HG02642 (cell line): Measurements from ENCODE around the gene JMJD1C.
"Not testable (repeated sequence)": the region's sequence is repeated elsewhere in the genome, so short reads cannot be mapped to it uniquely, and the experiment has no call there.

Experiments
- ATAC-seq: cut with Tn5 transposase; IDR thresholded peaks from one replicate; pipeline ENCODE4 v1.9.1; 2021; ENCODE audit warnings: mild to moderate bottlenecking; ENCODE audit not compliant: unreplicated experiment, poor library complexity

JMJD1C gene

DNA sequence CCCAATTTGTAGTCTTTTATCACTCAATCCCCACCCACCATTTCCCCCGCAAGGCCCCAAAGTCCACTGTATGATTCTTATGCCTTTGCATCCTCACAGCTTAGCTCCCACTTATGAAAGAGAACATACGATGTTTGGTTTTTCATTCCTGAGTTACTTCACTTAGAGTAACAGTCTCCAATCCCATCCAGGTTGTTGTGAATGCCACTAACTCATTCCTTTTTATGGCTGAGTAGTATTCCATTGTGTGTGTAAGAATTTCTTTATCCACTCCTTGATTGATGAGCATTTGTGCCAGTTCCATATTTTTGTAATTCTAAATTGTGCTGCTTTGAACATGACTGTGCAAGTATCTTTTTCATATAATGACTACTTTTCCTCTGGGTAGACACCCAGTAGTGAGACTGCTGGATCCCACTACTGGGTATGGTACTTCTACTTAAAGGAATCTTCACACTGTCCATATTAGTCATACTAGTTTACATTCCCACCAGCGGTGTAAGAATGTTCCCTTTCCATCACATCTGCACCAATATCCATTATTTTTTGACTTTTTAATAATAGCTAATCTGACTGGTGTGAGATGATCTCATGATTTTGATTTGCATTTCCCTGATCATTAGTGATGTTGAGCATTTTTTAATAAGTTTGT, 152.6 kb downstream of the JMJD1C start:
- ATAC-seq = no peak

- ATAC-seq = no peak
Observed at GRCh38 chr10:63308628-63309027, 157.1 kb downstream of the JMJD1C start.

DNA sequence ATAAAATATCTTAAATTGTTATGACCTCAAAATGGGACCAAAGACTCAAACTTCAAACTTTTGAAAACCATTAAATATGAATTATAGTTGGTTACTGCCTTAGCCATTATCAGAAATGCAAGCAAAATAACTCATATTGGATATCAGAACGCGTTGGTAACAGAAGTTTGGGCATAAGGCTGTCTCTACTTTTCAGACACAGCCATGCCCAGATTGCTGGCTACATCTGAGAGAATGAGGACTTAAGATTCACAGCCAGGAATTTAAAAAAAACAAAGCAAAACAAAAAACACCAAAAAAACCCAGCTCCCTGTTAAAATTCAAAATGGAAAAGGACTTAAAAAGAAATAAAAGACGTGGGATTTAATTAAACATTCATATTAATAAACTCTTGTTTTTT, 161.6 kb downstream of the JMJD1C start:
- no peak for ATAC-seq

GRCh38 chr10:63300801-63301200, 165.0 kb downstream of the JMJD1C start:
- no peak for ATAC-seq

DNA sequence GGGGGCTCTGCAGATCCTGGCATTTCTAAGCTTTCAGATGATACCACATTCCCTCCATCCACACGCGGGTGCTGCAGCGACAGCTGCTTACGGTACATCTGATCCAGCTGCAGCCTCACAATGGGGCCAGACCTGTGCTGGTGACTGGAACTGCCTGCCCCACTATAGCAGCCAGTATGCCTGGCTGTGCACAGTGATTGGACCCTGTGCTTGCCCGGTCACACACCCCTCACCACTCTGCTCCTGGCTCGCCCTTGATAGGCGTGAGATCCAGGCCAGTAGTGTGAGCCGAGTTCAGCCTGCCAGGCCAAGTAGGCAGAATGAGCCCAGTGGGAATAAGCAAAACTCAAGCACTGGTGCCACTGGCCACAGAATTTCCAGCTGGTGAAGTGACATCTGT, 167.8 kb downstream of the JMJD1C start:
- no peak for ATAC-seq

GRCh38 chr10:63294781-63295180, 171.0 kb downstream of the JMJD1C start:
- ATAC-seq = no peak

DNA sequence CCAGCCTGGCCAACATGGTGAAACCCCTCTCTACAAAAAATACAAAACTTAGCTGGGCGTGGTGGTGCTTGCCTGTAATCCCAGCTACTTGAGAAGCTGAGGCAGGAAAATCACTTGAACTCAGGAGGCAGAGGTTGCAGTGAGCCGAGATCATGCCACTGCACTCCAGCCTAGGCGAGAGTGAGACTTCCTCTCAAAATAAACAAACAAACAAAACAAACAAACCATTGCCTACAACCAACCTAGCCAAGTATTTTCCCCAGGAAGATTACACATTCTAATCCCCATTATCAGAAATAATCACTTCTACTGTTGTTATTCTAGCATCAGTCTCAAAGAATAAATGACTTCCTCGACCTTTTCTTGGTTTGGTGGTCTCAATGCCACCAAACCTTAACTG, 172.9 kb downstream of the JMJD1C start:
- not testable (repeated sequence) for ATAC-seq

DNA sequence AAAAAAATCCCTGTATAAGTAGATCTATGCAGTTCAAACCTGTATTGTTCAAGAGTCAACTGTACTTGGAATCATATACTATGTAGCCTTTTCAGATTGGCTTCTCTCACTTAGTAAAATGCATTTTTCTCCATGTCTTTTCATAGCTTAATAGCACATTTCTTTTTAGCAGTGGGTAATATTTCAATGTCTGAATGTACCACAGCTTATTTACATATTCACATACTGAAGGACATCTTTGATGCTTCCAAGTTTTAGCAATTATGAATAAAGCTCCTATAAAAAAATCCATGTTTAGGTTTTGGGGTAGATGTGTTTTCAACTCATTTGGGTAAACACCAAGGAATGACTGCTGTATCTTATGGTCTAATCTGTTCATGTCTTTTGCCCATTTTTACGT, 177.6 kb downstream of the JMJD1C start:
- ATAC-seq = no peak

- peak; percentile 77 for ATAC-seq
Observed at GRCh38 chr10:63286754-63287264, 179.0 kb downstream of the JMJD1C start.

GRCh38 chr10:63286340-63286739, 179.4 kb downstream of the JMJD1C start:
- ATAC-seq = peak; percentile 61

DNA sequence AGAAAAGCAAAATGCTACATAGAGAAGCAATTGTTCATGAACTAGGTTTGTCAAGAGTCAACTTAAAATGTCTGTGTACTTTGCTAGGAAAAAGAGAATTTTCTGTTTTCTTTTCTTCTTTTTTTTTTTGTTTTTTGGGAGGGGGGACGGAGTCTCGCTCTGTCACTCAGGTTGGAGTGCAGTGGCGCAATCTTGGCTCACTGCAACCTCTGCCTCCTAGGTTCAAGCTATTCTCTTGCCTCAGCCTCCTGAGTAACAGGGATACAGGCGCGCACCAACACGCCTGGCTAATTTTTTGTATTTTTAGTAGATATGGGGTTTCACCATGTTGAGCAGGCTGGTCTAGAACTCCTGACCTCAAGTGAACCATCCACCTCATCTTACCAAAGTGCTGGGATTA, 181.9 kb downstream of the JMJD1C start:
- not testable (repeated sequence) for ATAC-seq

GRCh38 chr10:63283093-63283492, 182.7 kb downstream of the JMJD1C start:
- ATAC-seq = no peak

GRCh38 chr10:63281967-63282366, 183.8 kb downstream of the JMJD1C start:
- ATAC-seq = no peak

DNA sequence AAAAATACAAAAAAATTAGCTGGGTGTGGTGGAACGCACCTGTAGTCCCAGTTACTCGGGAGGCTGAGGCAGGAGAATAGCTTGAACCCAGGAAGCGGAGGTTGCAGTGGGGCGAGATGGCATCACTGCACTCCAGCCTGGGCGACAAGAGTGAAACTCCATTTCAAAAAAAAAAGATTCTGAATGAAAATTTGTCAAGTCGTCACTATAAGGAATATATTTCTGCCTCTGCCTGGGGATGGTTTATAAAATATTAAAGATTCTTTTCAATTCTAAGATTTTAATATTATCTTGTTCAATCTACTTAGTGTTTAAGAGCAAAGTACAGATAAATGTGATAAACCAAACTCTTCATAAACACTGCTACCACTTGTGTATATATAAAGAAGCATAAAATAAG, 185.4 kb downstream of the JMJD1C start:
- ATAC-seq = no peak

GRCh38 chr10:63275094-63275493, 190.7 kb downstream of the JMJD1C start:
- no peak for ATAC-seq

DNA sequence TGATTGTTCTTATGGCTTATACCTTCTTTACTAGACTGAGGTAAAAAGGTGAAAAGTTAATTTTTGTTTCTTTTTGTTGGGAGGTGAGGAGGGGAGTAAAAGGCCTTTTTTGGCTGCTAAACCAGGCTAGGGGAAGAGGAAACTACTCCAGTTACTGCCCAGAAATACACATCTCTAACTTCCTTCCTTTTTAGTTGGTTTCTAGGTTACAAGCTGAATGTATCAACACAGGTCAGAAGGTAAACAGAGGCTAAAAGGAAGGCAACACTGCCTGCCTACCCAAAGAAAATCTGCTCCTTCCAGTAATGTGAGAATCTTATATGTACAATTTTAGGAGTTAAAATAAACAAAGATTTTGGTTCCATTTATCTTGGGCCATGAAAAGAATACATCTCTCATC, 192.2 kb downstream of the JMJD1C start:
- no peak for ATAC-seq

DNA sequence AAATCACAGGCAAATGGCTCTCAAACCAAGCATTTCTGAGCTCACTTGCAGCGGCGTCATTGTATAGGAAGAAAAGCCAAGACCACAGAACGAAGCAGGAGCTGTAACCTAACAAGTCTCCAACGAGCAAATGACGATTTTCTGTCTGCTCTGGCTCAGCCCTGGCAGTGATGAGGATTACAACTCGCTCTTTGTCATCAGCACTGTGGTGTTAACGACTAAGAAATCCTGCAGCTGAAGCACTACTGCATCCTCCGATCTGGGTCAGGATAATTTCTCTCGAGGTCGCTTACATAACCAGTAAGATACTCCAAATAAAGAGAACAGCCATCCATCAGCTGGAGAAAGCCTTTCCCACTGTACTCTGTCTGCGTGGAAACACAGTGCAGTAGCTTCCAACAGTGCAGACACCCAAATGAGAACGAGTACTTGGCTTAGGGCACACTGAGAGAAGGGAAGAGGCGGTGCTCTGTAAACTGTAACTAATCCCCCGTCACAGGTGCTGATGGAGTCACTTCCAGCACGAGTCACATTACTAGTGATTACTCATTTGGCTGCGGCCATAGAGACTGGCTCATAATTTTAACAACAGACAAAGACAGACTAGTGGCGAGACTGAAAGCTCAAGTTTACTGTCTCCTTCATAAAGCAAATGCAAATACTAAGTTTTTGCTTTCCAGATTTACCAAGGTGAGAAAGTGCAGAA, 196.8 kb downstream of the JMJD1C start:
- peak; percentile 98 for ATAC-seq

DNA sequence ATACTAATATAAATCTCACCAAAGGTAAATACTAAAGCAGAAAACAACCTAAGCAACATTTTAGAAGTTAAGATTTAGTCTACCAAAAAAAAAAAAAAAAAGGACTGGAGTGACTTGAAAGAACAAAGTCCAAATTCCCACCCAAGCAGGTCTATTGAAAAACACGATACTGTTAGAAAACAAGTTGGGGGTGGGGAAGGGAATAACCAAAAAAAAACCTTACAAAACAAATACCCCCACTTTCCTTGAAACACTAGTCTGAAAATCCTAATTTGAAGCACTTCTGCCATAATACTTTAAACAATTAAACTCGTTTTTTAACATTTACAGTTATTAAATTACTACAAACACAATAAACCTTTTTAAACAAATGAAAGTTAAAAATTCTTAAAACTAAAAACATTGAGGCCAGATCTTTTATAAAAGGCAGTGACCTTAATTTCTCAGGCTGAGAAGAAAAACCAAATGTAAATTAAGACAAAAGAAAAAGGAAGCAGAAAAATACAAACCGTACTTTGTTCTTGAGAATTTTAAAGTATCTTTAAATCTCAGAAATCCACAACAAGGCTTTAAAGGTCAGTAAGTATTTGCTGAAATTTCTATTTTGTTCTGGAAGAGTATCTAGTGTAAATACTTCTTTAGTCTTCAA, 197.5 kb downstream of the JMJD1C start:
- no peak for ATAC-seq

DNA sequence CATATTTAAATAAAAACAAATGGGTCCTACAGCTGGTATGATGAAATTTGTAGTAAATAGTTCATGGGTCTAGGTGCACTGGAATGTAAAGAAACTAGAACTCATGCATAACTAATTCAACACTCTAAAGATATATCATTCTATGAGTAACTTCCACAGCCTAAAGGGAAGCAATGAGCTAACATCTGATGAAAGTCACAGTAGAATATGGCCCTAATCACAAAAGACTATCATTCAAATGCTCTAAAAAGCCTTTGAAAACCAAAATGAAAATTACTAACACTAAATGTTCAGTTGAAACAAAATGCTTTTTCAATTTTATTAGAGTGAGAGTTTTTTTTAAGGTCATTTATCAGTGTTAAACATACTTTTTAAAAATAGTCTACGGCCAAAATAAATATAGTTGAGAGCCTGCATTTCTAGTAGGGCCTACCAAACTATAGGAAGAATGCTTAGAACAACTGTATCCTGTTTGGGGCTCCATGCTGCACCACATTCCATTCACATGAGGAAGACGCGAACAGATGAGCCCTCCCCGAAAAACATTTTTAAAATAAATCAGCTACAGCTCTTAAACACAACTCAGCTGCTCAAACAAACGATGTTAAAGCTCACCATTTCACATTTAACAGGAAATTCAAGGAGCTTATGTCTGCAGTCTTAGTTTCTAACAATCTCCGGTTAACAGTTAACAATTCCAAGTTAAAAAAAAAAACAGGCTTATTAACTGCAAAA, 198.2 kb downstream of the JMJD1C start:
- ATAC-seq = no peak

GRCh38 chr10:63266391-63267316, 199.1 kb downstream of the JMJD1C start:
- ATAC-seq = no peak
